Astrocyte (in vitro differentiated cells and primary cell): ENCODE results near the gene ACTG2. TPM values are rescaled to one million over a fixed set of nuclear protein-coding genes. Genes with fewer than 3 reads are reported as not detected.

ENCODE experiments used
- DNase-seq: peaks from one replicate; pipeline ENCODE4 v3.0.0-alpha.2; 2010; ENCODE audit warnings: low read depth
- FAIRE-seq: peaks from 2 replicates; lab custom pipeline; 2011; peaks lifted over from hg19 to GRCh38; lab: Jason Lieb, UNC
- H2AFZ ChIP-seq: 2 replicates; pipeline ENCODE4 v1.6.0; 2012; ENCODE audit warnings: low read depth, low read length, inconsistent platforms
- H3K27ac ChIP-seq: 2 replicates; pipeline ENCODE4 v1.5.1; 2011; ENCODE audit warnings: low read depth, low read length, inconsistent platforms
- H3K27me3 ChIP-seq: 2 replicates; pipeline ENCODE4 v1.6.0; 2011; ENCODE audit warnings: low read length, inconsistent platforms; ENCODE audit not compliant: insufficient read depth
- H3K36me3 ChIP-seq: 2 replicates; pipeline ENCODE4 v1.5.1; 2011; ENCODE audit warnings: low read length, inconsistent platforms; ENCODE audit not compliant: insufficient read depth
- H3K4me1 ChIP-seq: 2 replicates; pipeline ENCODE4 v1.5.1; 2011; ENCODE audit warnings: low read length, inconsistent platforms; ENCODE audit not compliant: insufficient read depth
- H3K4me2 ChIP-seq: 2 replicates; pipeline ENCODE4 v1.6.0; 2012; ENCODE audit warnings: low read length, inconsistent platforms
- H3K4me3 ChIP-seq: 2 replicates; pipeline ENCODE4 v1.5.1; 2011; ENCODE audit warnings: low read depth, mild to moderate bottlenecking, low read length, inconsistent platforms; ENCODE audit not compliant: insufficient read depth
- H3K79me2 ChIP-seq: 2 replicates; pipeline ENCODE4 v1.6.0; 2012; ENCODE audit warnings: mild to moderate bottlenecking, low read length, inconsistent platforms; ENCODE audit not compliant: insufficient read depth
- H3K9ac ChIP-seq: 2 replicates; pipeline ENCODE4 v1.6.0; 2012; ENCODE audit warnings: mild to moderate bottlenecking, low read length, inconsistent platforms
- H3K9me3 ChIP-seq: 2 replicates; pipeline ENCODE4 v1.5.1; 2012; ENCODE audit warnings: low read depth, mild to moderate bottlenecking, low read length, inconsistent platforms; ENCODE audit not compliant: insufficient read depth
- H4K20me1 ChIP-seq: 2 replicates; pipeline ENCODE4 v1.6.0; 2012; ENCODE audit warnings: low read length, inconsistent platforms; ENCODE audit not compliant: insufficient read depth
- H3K27ac Mint-ChIP-seq: one replicate; pipeline ENCODE4 v1.8.0; 2021; ENCODE audit warnings: mild to moderate bottlenecking, mixed read lengths; ENCODE audit not compliant: unreplicated experiment
- H3K27me3 Mint-ChIP-seq: one replicate; pipeline ENCODE4 v1.8.0; 2021; ENCODE audit warnings: low read depth, mixed read lengths; ENCODE audit not compliant: unreplicated experiment
- H3K36me3 Mint-ChIP-seq: one replicate; pipeline ENCODE4 v1.8.0; 2021; ENCODE audit warnings: low read depth, mixed read lengths; ENCODE audit not compliant: unreplicated experiment
- H3K4me1 Mint-ChIP-seq: one replicate; pipeline ENCODE4 v1.8.0; 2021; ENCODE audit warnings: low read depth, mixed read lengths; ENCODE audit not compliant: unreplicated experiment
- H3K4me3 Mint-ChIP-seq: one replicate; pipeline ENCODE4 v1.8.0; 2021; ENCODE audit warnings: mild to moderate bottlenecking, moderate library complexity, mixed read lengths; ENCODE audit not compliant: unreplicated experiment
- H3K9me3 Mint-ChIP-seq: one replicate; pipeline ENCODE4 v1.8.0; 2021; ENCODE audit warnings: mild to moderate bottlenecking, mixed read lengths; ENCODE audit not compliant: unreplicated experiment
- CTCF ChIP-seq: IDR thresholded peaks from 2 replicates; pipeline ENCODE4 v1.5.1; 2011; ENCODE audit warnings: low read depth, mild to moderate bottlenecking, inconsistent platforms, low read length, moderate library complexity; ENCODE audit not compliant: insufficient read depth
- EZH2 ChIP-seq: IDR thresholded peaks from 2 replicates; pipeline ENCODE4 v1.6.1; 2012; ENCODE audit warnings: mild to moderate bottlenecking, low read length, inconsistent platforms; ENCODE audit not compliant: insufficient read depth
- total RNA-seq: library from RNA; stranded (reverse); gene quantifications from 2 replicates; pipeline ENCODE4 v1.2.1, GENCODE V29; 2021

ACTG2 gene
- total RNA-seq, 1 donor from 2014 or later, result 298 TPM

- Mint-ChIP-seq H3K27ac (no peak overlapping the region), H3K36me3 (peaks cover 6% of the 10 kb centered on the region), H3K9me3 (peaks cover 2% of the 10 kb centered on the region), H3K4me1 (peaks cover 11% of the 10 kb centered on the region), H3K4me3 (peak overlapping the region; percentile 86), H3K27me3 (peaks cover 4% of the 10 kb centered on the region)
- no peak for TF ChIP-seq EZH2
- no peak for TF ChIP-seq CTCF
- Histone ChIP-seq H2AFZ (no peak overlapping the region), H3K27me3 (peaks cover 38% of the 10 kb centered on the region), H3K36me3 (no peaks in the 10 kb centered on the region), H3K4me3 (no peak overlapping the region), H3K79me2 (peaks cover 23% of the 10 kb centered on the region), H3K4me2 (peak overlapping the region; percentile 79), H3K4me1 (peaks cover 22% of the 10 kb centered on the region), H3K9ac (no peak overlapping the region), H3K9me3 (no peaks in the 10 kb centered on the region), H4K20me1 (peaks cover 42% of the 10 kb centered on the region), H3K27ac (no peak overlapping the region)
- FAIRE-seq, result no peak
- DNase-seq, result no peak
Observed at GRCh38 chr2:73895473-73895872, 2.7 kb downstream of the ACTG2 start.

GRCh38 chr2:73896362-73897239 lies 3.8 kb downstream of the ACTG2 start:
- FAIRE-seq (peak; percentile 93), DNase-seq (peak; percentile 97)
- peaks cover 52% of the 10 kb centered on the region for H4K20me1 ChIP-seq
- H3K27ac Mint-ChIP-seq, result no peak overlapping the region
- no peak overlapping the region for H2AFZ ChIP-seq
- no peaks in the 10 kb centered on the region for H3K36me3 ChIP-seq
- H3K4me1 Mint-ChIP-seq, result peaks cover 11% of the 10 kb centered on the region
- H3K4me2 ChIP-seq, result peak overlapping the region; percentile 77
- peaks cover 48% of the 10 kb centered on the region for H3K27me3 ChIP-seq
- H3K9me3 ChIP-seq, result no peaks in the 10 kb centered on the region
- no peak overlapping the region for H3K9ac ChIP-seq
- no peak for TF ChIP-seq CTCF
- no peak for TF ChIP-seq EZH2
- peaks cover 23% of the 10 kb centered on the region for H3K79me2 ChIP-seq
- peaks cover 3% of the 10 kb centered on the region for H3K27me3 Mint-ChIP-seq
- H3K4me1 ChIP-seq, result peaks cover 17% of the 10 kb centered on the region
- H3K4me3 Mint-ChIP-seq, result peak overlapping the region; percentile 66
- H3K36me3 Mint-ChIP-seq, result peaks cover 7% of the 10 kb centered on the region
- H3K27ac ChIP-seq, result no peak overlapping the region
- no peak overlapping the region for H3K4me3 ChIP-seq
- peaks cover 2% of the 10 kb centered on the region for H3K9me3 Mint-ChIP-seq

GRCh38 chr2:73897240-73897583 lies 4.4 kb downstream of the ACTG2 start:
- H3K36me3 ChIP-seq, result no peaks in the 10 kb centered on the region
- Mint-ChIP-seq H3K27ac (no peak overlapping the region), H3K4me1 (peaks cover 11% of the 10 kb centered on the region), H3K4me3 (no peak overlapping the region), H3K9me3 (peaks cover 2% of the 10 kb centered on the region), H3K36me3 (peaks cover 7% of the 10 kb centered on the region), H3K27me3 (peaks cover 2% of the 10 kb centered on the region)
- no peak overlapping the region for H3K4me3 ChIP-seq
- peaks cover 53% of the 10 kb centered on the region for H3K27me3 ChIP-seq
- no peak for FAIRE-seq
- no peak for TF ChIP-seq CTCF
- no peak for TF ChIP-seq EZH2
- H3K9ac ChIP-seq, result no peak overlapping the region
- H4K20me1 ChIP-seq, result peaks cover 58% of the 10 kb centered on the region
- H3K4me2 ChIP-seq, result peak overlapping the region; percentile 77
- no peak overlapping the region for H2AFZ ChIP-seq
- DNase-seq, result peak; percentile 8
- H3K27ac ChIP-seq, result no peak overlapping the region
- peaks cover 23% of the 10 kb centered on the region for H3K79me2 ChIP-seq
- peaks cover 17% of the 10 kb centered on the region for H3K4me1 ChIP-seq
- H3K9me3 ChIP-seq, result no peaks in the 10 kb centered on the region
